Gastrocnemius medialis (tissue), 4 donors: ENCODE data around the gene MMRN2. TPM values are rescaled to one million over a fixed set of nuclear protein-coding genes. Genes with fewer than 3 reads are reported as not detected.

Experiments used
- ATAC-seq, 2 donors: fragments of 150-250 bp; one replicate each; pipeline ENCODE4 v1.9.1; 2016
- DNase-seq, 2 donors: peaks; one replicate each; pipeline ENCODE4 v3.0.0-alpha.2; 2019
- H3K27ac ChIP-seq, 4 donors: fragments of 200-600 bp; sonication (generic); 1 replicate in 1 of 4; 2 replicates in 3 of 4; pipeline ENCODE4 v1.5.1; 2016 to 2018; ENCODE audit warnings: mild to moderate bottlenecking in 2 of 4, moderate library complexity in 1 of 4
- H3K27me3 ChIP-seq, 3 donors: fragments of 200-600 bp; sonication (generic) in 2 of 3; 1 replicate in 1 of 3; 2 replicates in 2 of 3; pipeline versions ENCODE4 v1.5.1 to v1.6.0; 2016 to 2019; ENCODE audit warnings: mild to moderate bottlenecking in 1 of 3, moderate library complexity in 1 of 3
- H3K36me3 ChIP-seq, 2 donors: fragments of 200-600 bp; sonication (generic) in 1 of 2; one replicate each; pipeline ENCODE4 v1.5.1; 2017 to 2018
- H3K4me1 ChIP-seq, 2 donors: fragments of 200-600 bp; sonication (generic) in 1 of 2; one replicate each; pipeline ENCODE4 v1.5.1; 2016 to 2017; ENCODE audit warnings: mild to moderate bottlenecking in 2 of 2
- H3K4me3 ChIP-seq, 4 donors: fragments of 200-600 bp; sonication (generic) in 3 of 4; 1 replicate in 1 of 4; 2 replicates in 3 of 4; pipeline ENCODE4 v1.5.1; 2016 to 2019; ENCODE audit warnings: mild to moderate bottlenecking in 2 of 4
- H3K9me3 ChIP-seq, 3 donors: fragments of 200-600 bp; sonication (generic) in 2 of 3; 1 replicate in 1 of 3; 2 replicates in 2 of 3; pipeline ENCODE4 v1.5.1; 2016 to 2019
- POLR2A ChIP-seq, 2 donors: fragments of 450-650 bp; IDR thresholded peaks; one replicate each; pipeline ENCODE4 v1.6.1; 2017; ENCODE audit warnings: antibody characterized with exemption in 2 of 2, mild to moderate bottlenecking in 2 of 2, moderate library complexity in 2 of 2
- in situ Hi-C, 4 donors: fragments of 200-750 bp; cut with MboI; loops; one replicate each; pipeline versions ENCODE4 v1.15.0 to v1.8.0; 2017; ENCODE audit warnings: low sequenced_read_pairs in 4 of 4
- intact Hi-C: fragments of 100-400 bp; cut with DNase I; formaldehyde crosslinking; loops from one replicate; pipeline ENCODE4 v1.15.1; 2023; ENCODE audit warnings: low total_unique reads
- total RNA-seq, 4 donors: library from RNA; depleted of rRNA; stranded (reverse); fragments of >200 nt; gene quantifications; one replicate each; pipeline versions ENCODE4 v1.1.0 to v1.2.3, GENCODE V29; 2016
- TF ChIP-seq, protein P1 (sequence below), 5 experiments: fragments of 450-650 bp in 3 of 5; fragments of 200-600 bp in 2 of 5; sonication (generic) in 2 of 5; IDR thresholded peaks in 4 of 5; conservative IDR thresholded peaks in 1 of 5; 1 replicate in 4 of 5; 2 replicates in 1 of 5; pipeline ENCODE4 v1.5.1; 2016 to 2019; ENCODE audit warnings: antibody characterized with exemption in 5 of 5, mild to moderate bottlenecking in 3 of 5, moderate library complexity in 3 of 5

Gene MMRN2
- total RNA-seq, 4 donors from 2014 or later, result 14.6 to 34.8 (median 25.8) TPM

DNA sequence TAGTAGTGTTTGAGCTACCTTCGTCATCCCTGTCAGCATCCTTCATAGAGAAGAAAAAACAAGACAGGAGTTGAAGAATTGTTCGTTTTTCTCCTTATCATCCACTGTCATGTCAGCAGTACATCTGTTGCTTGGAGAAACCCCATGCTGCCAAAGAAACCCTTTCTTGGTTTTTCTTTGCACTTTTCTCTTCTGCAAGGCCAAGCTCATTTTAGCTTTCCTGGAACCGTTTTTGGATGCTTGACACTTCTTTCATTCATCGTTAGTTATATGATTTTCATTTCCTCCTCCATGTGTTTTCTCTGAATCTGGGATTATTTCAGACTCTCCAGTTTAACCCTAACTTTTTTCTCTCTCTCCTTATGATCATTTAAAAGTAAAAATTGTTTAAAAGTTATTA, 58.9 kb downstream of the MMRN2 start:
- Histone ChIP-seq H3K9me3 (no peaks in the 10 kb centered on the region), H3K4me1 (peaks cover 15 to 29% of the 10 kb centered on the region in 2 donors), H3K36me3 (no peaks in the 10 kb centered on the region), H3K27ac (no peak overlapping the region), H3K27me3 (no peaks in the 10 kb centered on the region), H3K4me3 (no peak overlapping the region)
- ATAC-seq (no peak), DNase-seq (no peak)
- TF ChIP-seq POLR2A (IDR thresholded peaks at IDR 0.05), result no peak
- TF ChIP-seq, protein P1, sequence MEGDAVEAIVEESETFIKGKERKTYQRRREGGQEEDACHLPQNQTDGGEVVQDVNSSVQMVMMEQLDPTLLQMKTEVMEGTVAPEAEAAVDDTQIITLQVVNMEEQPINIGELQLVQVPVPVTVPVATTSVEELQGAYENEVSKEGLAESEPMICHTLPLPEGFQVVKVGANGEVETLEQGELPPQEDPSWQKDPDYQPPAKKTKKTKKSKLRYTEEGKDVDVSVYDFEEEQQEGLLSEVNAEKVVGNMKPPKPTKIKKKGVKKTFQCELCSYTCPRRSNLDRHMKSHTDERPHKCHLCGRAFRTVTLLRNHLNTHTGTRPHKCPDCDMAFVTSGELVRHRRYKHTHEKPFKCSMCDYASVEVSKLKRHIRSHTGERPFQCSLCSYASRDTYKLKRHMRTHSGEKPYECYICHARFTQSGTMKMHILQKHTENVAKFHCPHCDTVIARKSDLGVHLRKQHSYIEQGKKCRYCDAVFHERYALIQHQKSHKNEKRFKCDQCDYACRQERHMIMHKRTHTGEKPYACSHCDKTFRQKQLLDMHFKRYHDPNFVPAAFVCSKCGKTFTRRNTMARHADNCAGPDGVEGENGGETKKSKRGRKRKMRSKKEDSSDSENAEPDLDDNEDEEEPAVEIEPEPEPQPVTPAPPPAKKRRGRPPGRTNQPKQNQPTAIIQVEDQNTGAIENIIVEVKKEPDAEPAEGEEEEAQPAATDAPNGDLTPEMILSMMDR (IDR thresholded peaks at IDR 0.05 in 4 of 5, conservative IDR thresholded peaks at IDR 0.05 in 1 of 5), result no peak
- intact Hi-C loops (no loop called here), in situ Hi-C loops (loop anchor here in 3 of 4 donors (5.0 to 10.0 kb wide), 3 partner anchors 191 to 204 kb away; no protein-coding TSS in a partner anchor)

DNA sequence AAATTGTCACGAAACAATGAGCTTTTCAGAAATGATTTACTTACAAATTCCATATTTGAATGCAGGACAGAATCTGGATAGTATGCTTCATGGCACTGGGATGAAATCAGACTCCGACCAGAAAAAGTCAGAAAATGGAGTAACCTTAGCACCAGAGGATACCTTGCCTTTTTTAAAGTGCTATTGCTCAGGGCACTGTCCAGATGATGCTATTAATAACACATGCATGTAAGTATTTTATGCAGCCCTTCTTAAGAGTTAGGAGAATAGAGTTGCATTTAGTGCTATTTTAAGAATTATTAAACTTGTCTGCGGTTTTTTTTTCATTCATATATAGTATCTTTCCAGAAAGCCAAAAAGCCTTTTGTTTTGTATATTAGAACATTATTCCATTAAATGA, 67.4 kb downstream of the MMRN2 start:
- Histone ChIP-seq H3K36me3 (no peaks in the 10 kb centered on the region), H3K4me3 (no peak overlapping the region), H3K4me1 (peaks cover 24 to 26% of the 10 kb centered on the region in 2 donors), H3K27me3 (no peaks in the 10 kb centered on the region), H3K27ac (peak overlapping the region in 2 of 4 donors; percentile 40 to 68), H3K9me3 (no peaks in the 10 kb centered on the region)
- in situ Hi-C loops (loop anchor here in 2 of 4 donors (10.0 kb wide), 2 partner anchors 185 to 195 kb away; no protein-coding TSS in a partner anchor), intact Hi-C loops (no loop called here)
- no peak for DNase-seq
- ATAC-seq, result peak in 1 of 2 donors; percentile 61
- TF ChIP-seq, protein P1 (IDR thresholded peaks at IDR 0.05 in 4 of 5, conservative IDR thresholded peaks at IDR 0.05 in 1 of 5), result no peak
- TF ChIP-seq POLR2A (IDR thresholded peaks at IDR 0.05), result no peak

DNA sequence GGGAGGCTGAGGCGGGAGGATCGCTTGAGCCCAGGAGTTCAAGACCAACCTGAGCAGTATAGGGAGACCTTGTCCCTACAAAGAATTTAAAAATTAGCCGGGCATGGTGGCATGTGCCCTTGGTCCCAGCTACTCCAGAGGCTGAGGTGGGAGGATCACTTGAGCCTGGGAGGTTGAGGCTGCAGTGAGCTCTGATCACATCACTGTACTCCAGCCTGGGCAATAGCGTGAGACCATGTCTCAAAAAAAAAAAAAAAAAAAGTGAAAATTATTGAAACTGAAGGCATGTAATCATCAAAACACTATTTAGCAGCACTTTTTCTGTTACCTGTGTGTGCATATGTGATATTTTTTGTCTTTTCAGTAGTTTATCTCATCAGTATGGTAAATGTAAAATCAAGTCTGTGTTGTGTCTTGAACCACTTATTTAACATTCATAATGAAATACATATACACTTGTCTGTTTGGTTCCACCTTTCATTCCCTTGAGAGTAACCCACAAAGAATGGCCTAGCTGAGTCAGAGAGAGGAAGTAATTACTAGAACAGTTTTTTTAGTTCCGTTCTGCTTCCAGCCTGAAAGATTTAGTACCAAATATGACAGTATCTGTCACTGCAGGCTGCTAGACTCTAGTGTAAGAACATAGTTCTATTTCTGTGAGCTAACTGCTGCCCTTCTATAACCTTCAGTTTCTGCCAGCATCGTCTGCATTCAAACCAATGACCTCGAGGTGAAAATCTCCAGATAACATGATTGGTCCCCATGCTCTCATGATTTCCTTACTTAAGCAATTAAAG, 68.6 kb downstream of the MMRN2 start:
- intact Hi-C loops, result no loop called here
- H3K27ac ChIP-seq, result peak overlapping the region; percentile 19 to 68 (median 48)
- in situ Hi-C loops, result no loop called here
- ATAC-seq, result peak in 1 of 2 donors; percentile 76
- DNase-seq, result no peak
- H3K4me1 ChIP-seq, result peaks cover 21 to 26% of the 10 kb centered on the region in 2 donors
- no peak overlapping the region for H3K4me3 ChIP-seq
- H3K9me3 ChIP-seq, result no peaks in the 10 kb centered on the region
- no peaks in the 10 kb centered on the region for H3K27me3 ChIP-seq
- H3K36me3 ChIP-seq, result no peaks in the 10 kb centered on the region
- no peak for TF ChIP-seq POLR2A (IDR thresholded peaks at IDR 0.05)
- TF ChIP-seq, protein P1 (IDR thresholded peaks at IDR 0.05 in 4 of 5, conservative IDR thresholded peaks at IDR 0.05 in 1 of 5), result no peak

Other genes starting within 250 kb of the MMRN2 start
- 10 to 100 TPM; 16.4 to 22.7 (median 18.0) TPM for gene BMPR1A, start 201.0 kb downstream of the MMRN2 start, total RNA-seq
- gene SNCG, start 984 bp upstream of the MMRN2 start, total RNA-seq, result 1 to 10 TPM; 2.0 to 9.9 (median 3.0) TPM
- gene ADIRF, start 10.9 kb upstream of the MMRN2 start, total RNA-seq, result 10 to 100 TPM; 20.1 to 51.2 (median 31.0) TPM
- gene FAM25A, start 62.7 kb upstream of the MMRN2 start, total RNA-seq, result not detected
- gene GLUD1, start 137.2 kb upstream of the MMRN2 start, total RNA-seq, result 10 to 100 TPM; 69.2 to 80.1 (median 77.2) TPM
- 10 to 100 TPM in 3 of 4 donors, 1 to 10 TPM in 1; 7.2 to 15.2 (median 12.3) TPM for gene SHLD2, start 137.6 kb upstream of the MMRN2 start, total RNA-seq